K562 (cell line): ENCODE data around the gene TNFAIP8L2. TPM values are rescaled to one million over a fixed set of nuclear protein-coding genes. Genes with fewer than 3 reads are reported as not detected.

Experiments used
- ATAC-seq: fragments of 200-7000 bp; cut with Tn5 transposase; 3 replicates; pipeline ENCODE4 v1.9.1; 2020; ENCODE audit warnings: moderate library complexity
- BruUV-seq: library from RNA; stranded (reverse); fragments of 400-500 nt; replicated peaks from 2 replicates; lab custom pipeline; 2021; lab: Mats Ljungman, UMichigan
- CTCF ChIA-PET: fragments of 300-600 bp; formaldehyde crosslinking; extraction: SDS; loops from one replicate; lab custom pipeline; 2021; ENCODE audit warnings: low intra/inter-chr PET ratio; lab: Yijun Ruan, JAX
- POLR2A ChIA-PET: fragments of 300-600, 350-650 bp; sonication (Branson Sonifier 250); formaldehyde crosslinking; extraction: SDS; loops from one replicate; lab custom pipeline; 2021; ENCODE audit warnings: antibody characterized with exemption, inconsistent platforms; lab: Yijun Ruan, JAX
- DNase-seq, 4 experiments: peaks; one replicate each; pipeline versions ENCODE4 v3.0.0 to v3.0.0-alpha.2; 2011 to 2018; ENCODE audit warnings: low spot score in 3 of 4, mixed read lengths in 3 of 4; ENCODE audit errors: extremely low read depth in 1 of 4
- FAIRE-seq: peaks from 2 replicates; lab custom pipeline; 2011; peaks lifted over from hg19 to GRCh38; lab: Jason Lieb, UNC
- H2AFZ ChIP-seq: 2 replicates; pipeline ENCODE4 v1.6.0; 2011; ENCODE audit warnings: low read depth, low read length, control low read depth, inconsistent platforms
- H3K27ac ChIP-seq: fragments of 200-600 bp; 3 replicates; pipeline ENCODE4 v1.8.0; 2011; ENCODE audit warnings: low read depth, mild to moderate bottlenecking, control low read depth, inconsistent platforms, low read length, moderate library complexity, mixed read lengths; ENCODE audit errors: extremely low read depth
- H3K27me3 ChIP-seq, 2 experiments: fragments of 300-600 bp in 1 of 2; 2 replicates in 1 of 2; 3 replicates in 1 of 2; pipeline versions ENCODE4 v1.6.0 to v1.8.0; 2011; ENCODE audit warnings: inconsistent platforms in 2 of 2, low read length in 2 of 2, mild to moderate bottlenecking in 1 of 2, mixed read lengths in 1 of 2, moderate library complexity in 1 of 2; ENCODE audit not compliant: control insufficient read depth in 2 of 2, insufficient read depth in 2 of 2
- H3K36me3 ChIP-seq: fragments of 300-600 bp; 3 replicates; pipeline ENCODE4 v1.8.0; 2011; ENCODE audit warnings: mild to moderate bottlenecking, low read length, inconsistent platforms; ENCODE audit not compliant: control insufficient read depth, insufficient read depth
- H3K4me1 ChIP-seq, 2 experiments: fragments of 200-600 bp in 1 of 2; replicated peaks in 1 of 2; 2 replicates in 1 of 2; 3 replicates in 1 of 2; pipeline versions ENCODE4 v1.5.1 to v1.8.0; 2011; ENCODE audit warnings: inconsistent platforms in 2 of 2, low read length in 2 of 2, mild to moderate bottlenecking in 1 of 2, mixed read lengths in 1 of 2, moderate library complexity in 1 of 2; ENCODE audit not compliant: control insufficient read depth in 2 of 2, insufficient read depth in 2 of 2
- H3K4me2 ChIP-seq: 2 replicates; pipeline ENCODE4 v1.6.1; 2011; ENCODE audit warnings: low read length, control low read depth, inconsistent platforms, mixed read lengths; ENCODE audit not compliant: insufficient read depth
- H3K4me3 ChIP-seq: fragments of 200-600 bp; sonication (generic), shearing (Covaris generic); 2 replicates; pipeline ENCODE4 v1.5.1; 2016; ENCODE audit warnings: control low read depth, inconsistent platforms
- H3K79me2 ChIP-seq: fragments of 200-600 bp; 3 replicates; pipeline ENCODE4 v1.8.0; 2011; ENCODE audit warnings: low read length, inconsistent platforms; ENCODE audit not compliant: control insufficient read depth, insufficient read depth
- H3K9ac ChIP-seq, 2 experiments: 2 replicates each; pipeline versions ENCODE4 v1.6.0 to v1.6.1; 2011; ENCODE audit warnings: low read depth in 2 of 2, low read length in 2 of 2, control low read depth in 1 of 2, inconsistent platforms in 1 of 2, mild to moderate bottlenecking in 1 of 2, mixed read lengths in 1 of 2; ENCODE audit not compliant: insufficient read depth in 1 of 2
- H3K9me1 ChIP-seq: one replicate; pipeline ENCODE4 v1.6.0; 2011; ENCODE audit warnings: inconsistent platforms, mild to moderate bottlenecking, low read length, moderate library complexity; ENCODE audit not compliant: control insufficient read depth, insufficient read depth
- H3K9me3 ChIP-seq: replicated peaks from 2 replicates; pipeline ENCODE4 v1.5.1; 2011; ENCODE audit warnings: low read depth, low read length, inconsistent platforms; ENCODE audit not compliant: control insufficient read depth, insufficient read depth
- H4K20me1 ChIP-seq: replicated peaks from 2 replicates; pipeline ENCODE4 v1.6.1; 2011; ENCODE audit warnings: low read length, inconsistent platforms, mixed read lengths; ENCODE audit not compliant: control insufficient read depth, insufficient read depth
- KLF10 ChIP-seq: fragments of 250-450 bp; sonication (Bioruptor Pico); IDR thresholded peaks from 2 replicates; pipeline ENCODE4 v1.6.1; 2021; ENCODE audit warnings: matching md5 sums
- MAX ChIP-seq: sonication (generic); formaldehyde crosslinking; IDR thresholded peaks from 2 replicates; pipeline ENCODE4 v1.9.0; 2022; ENCODE audit warnings: mild to moderate bottlenecking, missing genetic modification reagents
- POLR2G ChIP-seq: fragments of 200-400 bp; formaldehyde crosslinking; IDR thresholded peaks from 2 replicates; pipeline ENCODE4 v1.6.1; 2017; ENCODE audit warnings: low read depth, mild to moderate bottlenecking, antibody characterized with exemption, low read length, moderate library complexity
- ZBTB33 ChIP-seq: sonication (generic); formaldehyde crosslinking; IDR thresholded peaks from 2 replicates; pipeline ENCODE4 v1.8.1; 2023; ENCODE audit warnings: mild to moderate bottlenecking, missing genetic modification reagents
- WGBS: fragments of 100-300 bp; shearing (Covaris generic); methylation state at CpG from one replicate; pipeline ENCODE4 v1.1.6; 2016; ENCODE audit warnings: low coverage, mixed read lengths; ENCODE audit not compliant: insufficient coverage; ENCODE audit errors: missing lambda C conversion rate; 5-methylcytosine and 5-hydroxymethylcytosine counted together
- in situ Hi-C: fragments of 300-500 bp; cut with MboI; formaldehyde crosslinking; loops from 4 replicates; pipeline ENCODE4 v1.15.0; 2018; ENCODE audit warnings: inconsistent platforms, mixed read lengths
- intact Hi-C: fragments of 100-400 bp; cut with micrococcal nuclease; formaldehyde crosslinking; loops from 2 replicates; pipeline ENCODE4 v1.14.2; 2022
- polyA plus RNA-seq, 8 experiments: library from polyadenylated mRNA; depleted of rRNA in 4 of 8; stranded (reverse) in 5 of 8; unstranded in 3 of 8; fragments of >200 nt; fragmentation: Nextera tagmentation in 2 of 8; fragmentation: Illumina TruSeq in 1 of 8; extraction: Ambion mirVana in 2 of 8; extraction: Trizol in 1 of 8; gene quantifications; 2 replicates each; pipeline versions ENCODE4 v1.2.1 to v1.2.3, GENCODE V29; 2011 to 2014; ENCODE audit warnings: inconsistent platforms in 1 of 8, missing spikeins in 1 of 8
- total RNA-seq, 7 experiments: library from RNA; depleted of rRNA in 6 of 7; stranded (reverse); fragments of >200 nt in 6 of 7; fragmentation: Illumina TruSeq in 2 of 7; extraction: Trizol in 2 of 7; gene quantifications; 2 replicates each; pipeline versions ENCODE4 v1.2.1 to v1.2.3, GENCODE V29; 2011 to 2021; ENCODE audit warnings: low replicate concordance in 1 of 7

The TNFAIP8L2 gene
- total and polyA plus RNA-seq, 9 of the 15 experiments (the other 6 are each of a cell fraction or from before 2014, with no cell fraction given) = 0.05 to 1.7 (median 0.52) TPM

- H3K4me3 ChIP-seq = no peak overlapping the region
- H3K27ac ChIP-seq = no peak overlapping the region
- BruUV-seq = no TSS peak
- FAIRE-seq = no peak
- no peak overlapping the region for H3K4me2 ChIP-seq
- ATAC-seq = no peak
- POLR2A ChIA-PET = interaction anchor here (1.7 kb wide), 1 partner anchor 134 kb away, joined by 5 read pairs; no protein-coding TSS in a partner anchor
- H3K9me1 ChIP-seq = no peaks in the 10 kb centered on the region
- no peak for DNase-seq
- CTCF ChIA-PET = no interaction called here
- H3K27me3 ChIP-seq = no peaks in the 10 kb centered on the region
- peaks cover 27% of the 10 kb centered on the region; the same call in 2 of the 3 replicates for H3K36me3 ChIP-seq
- TF ChIP-seq KLF10 (CRISPR knock-in tag) = no peak
- TF ChIP-seq POLR2G = 0 out of 2 replicates have a peak, but pooled peaks have one; percentile 22
- peak; percentile 32; the same call in 1 of the 2 replicates for TF ChIP-seq MAX
- peak; percentile 40; the same call in 1 of the 2 replicates for TF ChIP-seq ZBTB33 (CRISPR knock-in tag)
- 85% methylated on average over 22 of the region's 22 CpGs for WGBS
- H2AFZ ChIP-seq = no peak overlapping the region
- in situ Hi-C loops (loop anchor here (5.0 kb wide), 2 partner anchors 66 to 142 kb away; no protein-coding TSS in a partner anchor), intact Hi-C loops (no loop called here)
- peak overlapping the region in 1 of 2 experiments; percentile 37; a peak in 2 of 4 replicates for H3K9ac ChIP-seq
- no peaks in the 10 kb centered on the region; the same call in 1 of the 2 replicates for H3K9me3 ChIP-seq
- no peaks in the 10 kb centered on the region; the same call in 1 of the 2 replicates for H4K20me1 ChIP-seq
- H3K4me1 ChIP-seq = peaks cover 8 to 14% of the 10 kb centered on the region in 2 experiments; a peak in 4 of 5 replicates
- no peaks in the 10 kb centered on the region for H3K79me2 ChIP-seq
These were observed 2.4 kb downstream of the TNFAIP8L2 start for GRCh38 chr1:151158751-151159251.
